ENCODE data around the gene ECE1.
A peak's percentile ranks its signal among the peaks of the same experiment; 100 is the strongest.
"Not testable (repeated sequence)": the region's sequence is repeated elsewhere in the genome, so short reads cannot be mapped to it uniquely, and the experiment has no call there.

ECE1 gene

GRCh38 chr1:21175670-21176581 lies 114.3 kb downstream of the ECE1 start:
- no peak for DNase-seq (ENCODE audit: low read depth)
- H3K4me3 ChIP-seq (ENCODE audit: control insufficient read depth, low read depth, low read length) = peak overlapping the region; percentile 75
- no peak for TF ChIP-seq CTCF (conservative IDR thresholded peaks at IDR 0.05; ENCODE audit: control insufficient read depth, insufficient read depth, low read depth, low read length)

GRCh38 chr1:21175324-21175669 lies 115.0 kb downstream of the ECE1 start:
- no peak for TF ChIP-seq CTCF (conservative IDR thresholded peaks at IDR 0.05; ENCODE audit: control insufficient read depth, insufficient read depth, low read depth, low read length)
- DNase-seq (ENCODE audit: low read depth) = peak; percentile 57
- H3K4me3 ChIP-seq (ENCODE audit: control insufficient read depth, low read depth, low read length) = peak overlapping the region; percentile 75

GRCh38 chr1:21174654-21175323 lies 115.5 kb downstream of the ECE1 start:
- TF ChIP-seq CTCF (conservative IDR thresholded peaks at IDR 0.05; ENCODE audit: control insufficient read depth, insufficient read depth, low read depth, low read length) = no peak

GRCh38 chr1:21174230-21174629 lies 116.0 kb downstream of the ECE1 start:
- TF ChIP-seq CTCF (conservative IDR thresholded peaks at IDR 0.05; ENCODE audit: control insufficient read depth, insufficient read depth, low read depth, low read length) = no peak
- no peak for DNase-seq (ENCODE audit: low read depth)
- H3K4me3 ChIP-seq (ENCODE audit: control insufficient read depth, low read depth, low read length) = peak overlapping the region; percentile 75

More at GRCh38 chr1:21174654-21175323, 115.5 kb downstream of the ECE1 start:
- DNase-seq (ENCODE audit: low read depth) = peak; percentile 83
- peak overlapping the region; percentile 75 for H3K4me3 ChIP-seq (ENCODE audit: control insufficient read depth, low read depth, low read length)

GRCh38 chr1:21173096-21173495 lies 117.2 kb downstream of the ECE1 start:
- not testable (repeated sequence) for DNase-seq (ENCODE audit: low read depth); H3K4me3 ChIP-seq (ENCODE audit: control insufficient read depth, low read depth, low read length)

- peak; percentile 60 for DNase-seq (ENCODE audit: low read depth)
- H3K4me3 ChIP-seq (ENCODE audit: control insufficient read depth, low read depth, low read length) = not testable (repeated sequence)
These were observed 119.4 kb downstream of the ECE1 start for GRCh38 chr1:21170837-21171236.

- no peak for TF ChIP-seq CTCF (conservative IDR thresholded peaks at IDR 0.05; ENCODE audit: control insufficient read depth, insufficient read depth, low read depth, low read length)
- DNase-seq (ENCODE audit: low read depth) = no peak
- no peak overlapping the region for H3K4me3 ChIP-seq (ENCODE audit: control insufficient read depth, low read depth, low read length)
These were observed 121.8 kb downstream of the ECE1 start for GRCh38 chr1:21168444-21168843.
